RCC 7860 (cell line): ENCODE measurements around the gene STX11.

Experiments used
- DNase-seq: peaks from one replicate; pipeline ENCODE4 v3.0.0-alpha.2; 2015; ENCODE audit warnings: low spot score
- FAIRE-seq: peaks from 2 replicates; lab custom pipeline; 2012; peaks lifted over from hg19 to GRCh38; lab: Jason Lieb, UNC

STX11 gene

GRCh38 chr6:144211160-144211559 is 60.8 kb downstream of the STX11 start:
- DNase-seq (no peak), FAIRE-seq (no peak)

- DNase-seq (no peak), FAIRE-seq (no peak)
Measured at GRCh38 chr6:144213315-144213714, 63.0 kb downstream of the STX11 start.

GRCh38 chr6:144214029-144214428 is 63.7 kb downstream of the STX11 start:
- DNase-seq, result no peak
- FAIRE-seq, result no peak

GRCh38 chr6:144214622-144215401 is 64.5 kb downstream of the STX11 start:
- FAIRE-seq (no peak), DNase-seq (no peak)

- DNase-seq (no peak), FAIRE-seq (no peak)
Measured at GRCh38 chr6:144215402-144215931, 65.2 kb downstream of the STX11 start.

- no peak for FAIRE-seq
- DNase-seq, result peak; percentile 88
Measured at GRCh38 chr6:144215932-144216667, 65.8 kb downstream of the STX11 start.

- FAIRE-seq (no peak), DNase-seq (peak; percentile 88)
Measured at GRCh38 chr6:144216668-144217218, 66.4 kb downstream of the STX11 start.

GRCh38 chr6:144217264-144217663 is 66.9 kb downstream of the STX11 start:
- no peak for FAIRE-seq

GRCh38 chr6:144217797-144218196 is 67.5 kb downstream of the STX11 start:
- no peak for FAIRE-seq
- DNase-seq, result no peak

More at GRCh38 chr6:144217264-144217663, 66.9 kb downstream of the STX11 start:
- DNase-seq, result no peak

GRCh38 chr6:144219056-144219685 is 68.9 kb downstream of the STX11 start:
- FAIRE-seq (peak; percentile 55), DNase-seq (peak; percentile 40)

GRCh38 chr6:144220031-144220790 is 69.9 kb downstream of the STX11 start:
- DNase-seq, result no peak
- no peak for FAIRE-seq

- no peak for FAIRE-seq
- no peak for DNase-seq
Measured at GRCh38 chr6:144223686-144224085, 73.4 kb downstream of the STX11 start.

GRCh38 chr6:144231721-144232120 is 81.4 kb downstream of the STX11 start:
- FAIRE-seq (no peak), DNase-seq (no peak)

- FAIRE-seq, result no peak
- no peak for DNase-seq
Measured at GRCh38 chr6:144232176-144232831, 82.0 kb downstream of the STX11 start.

- no peak for FAIRE-seq
Measured at GRCh38 chr6:144232832-144233230, 82.5 kb downstream of the STX11 start.

GRCh38 chr6:144234399-144234798 is 84.1 kb downstream of the STX11 start:
- FAIRE-seq, result no peak
- no peak for DNase-seq

More at GRCh38 chr6:144232832-144233230, 82.5 kb downstream of the STX11 start:
- no peak for DNase-seq

GRCh38 chr6:144234935-144235334 is 84.6 kb downstream of the STX11 start:
- DNase-seq, result no peak
- FAIRE-seq, result no peak
